Brain microvascular endothelial cell (primary cell): ENCODE data around the gene HSPA1L.

ENCODE experiments used
- DNase-seq: peaks from one replicate; pipeline ENCODE4 v3.0.0-alpha.2; 2020
- H3K27ac ChIP-seq: fragments of 250-450 bp; sonication (Bioruptor Pico); 2 replicates; pipeline ENCODE4 v1.5.1; 2020; ENCODE audit warnings: mild to moderate bottlenecking, moderate library complexity
- H3K27me3 ChIP-seq: fragments of 250-450 bp; sonication (Bioruptor Pico); replicated peaks from 2 replicates; pipeline ENCODE4 v1.5.1; 2020; ENCODE audit warnings: mild to moderate bottlenecking
- H3K36me3 ChIP-seq: fragments of 250-450 bp; sonication (Bioruptor Pico); replicated peaks from 2 replicates; pipeline ENCODE4 v1.5.1; 2020; ENCODE audit warnings: mild to moderate bottlenecking
- H3K4me3 ChIP-seq: 2 replicates; pipeline ENCODE4 v1.5.1; 2011; ENCODE audit warnings: low read depth, mild to moderate bottlenecking, control low read depth, low read length, moderate library complexity
- CTCF ChIP-seq: IDR thresholded peaks from 2 replicates; pipeline ENCODE4 v1.5.1; 2011; ENCODE audit warnings: low read depth, mild to moderate bottlenecking, moderate library complexity, low read length, control low read depth, inconsistent platforms; ENCODE audit errors: missing control alignments
- in situ Hi-C: cut with HindIII; loops from 2 replicates; pipeline ENCODE4 v1.10.0; 2017; ENCODE audit warnings: low sequenced_read_pairs, low pct_ligation_motif_present

Gene HSPA1L

GRCh38 chr6:31784098-31784925 lies 30.8 kb downstream of the HSPA1L start:
- H3K36me3 ChIP-seq: peaks cover 71% of the 10 kb centered on the region
- H3K27me3 ChIP-seq: no peaks in the 10 kb centered on the region
- no peak for TF ChIP-seq CTCF
- no peak for DNase-seq
- no peak overlapping the region for H3K27ac ChIP-seq
- H3K4me3 ChIP-seq: no peak overlapping the region
- in situ Hi-C loops: no loop called here

GRCh38 chr6:31782126-31782855 lies 32.8 kb downstream of the HSPA1L start:
- Histone ChIP-seq H3K27me3 (no peaks in the 10 kb centered on the region), H3K27ac (no peak overlapping the region), H3K36me3 (peaks cover 89% of the 10 kb centered on the region), H3K4me3 (no peak overlapping the region)
- TF ChIP-seq CTCF: no peak
- no peak for DNase-seq
- in situ Hi-C loops: no loop called here

- no peak for DNase-seq
- Histone ChIP-seq H3K27ac (no peak overlapping the region), H3K36me3 (peaks cover 89% of the 10 kb centered on the region), H3K4me3 (no peak overlapping the region), H3K27me3 (no peaks in the 10 kb centered on the region)
- TF ChIP-seq CTCF: no peak
- in situ Hi-C loops: no loop called here
These were observed 33.6 kb downstream of the HSPA1L start for GRCh38 chr6:31781244-31782125.

- Histone ChIP-seq H3K27me3 (no peaks in the 10 kb centered on the region), H3K27ac (no peak overlapping the region), H3K4me3 (no peak overlapping the region), H3K36me3 (peaks cover 83% of the 10 kb centered on the region)
- in situ Hi-C loops: no loop called here
- TF ChIP-seq CTCF: no peak
- DNase-seq: no peak
These were observed 34.4 kb downstream of the HSPA1L start for GRCh38 chr6:31780507-31781243.

GRCh38 chr6:31779908-31780307 lies 35.2 kb downstream of the HSPA1L start:
- Histone ChIP-seq H3K4me3 (no peak overlapping the region), H3K27ac (no peak overlapping the region), H3K27me3 (no peaks in the 10 kb centered on the region), H3K36me3 (peaks cover 76% of the 10 kb centered on the region)
- in situ Hi-C loops: no loop called here
- TF ChIP-seq CTCF: no peak
- DNase-seq: no peak
